Activated CD4-positive, alpha-beta T cell treated with anti-CD3 and anti-CD28 coated beads for 36 hours (primary cell): Measurements from ENCODE around the gene TNFRSF1A. TPM values are rescaled to one million over a fixed set of nuclear protein-coding genes. Genes with fewer than 3 reads are reported as not detected.

ENCODE experiments used
- ATAC-seq: fragments of 200-7000 bp; cut with Tn5 transposase; one replicate; pipeline ENCODE4 v1.10.0; 2021; ENCODE audit warnings: mild to moderate bottlenecking, moderate library complexity
- CTCF ChIA-PET: fragments of 350-600 bp; sonication (Branson Sonifier 250); formaldehyde crosslinking; loops from one replicate; lab custom pipeline; 2021; ENCODE audit warnings: antibody characterized with exemption; lab: Charles Lee
- POLR2A ChIA-PET: fragments of 350-600 bp; sonication (Branson Sonifier 250); formaldehyde crosslinking; loops from one replicate; lab custom pipeline; 2021; ENCODE audit warnings: antibody characterized with exemption, inconsistent platforms; lab: Charles Lee
- DNase-seq: peaks from one replicate; pipeline ENCODE4 v3.0.0-alpha.2; 2020
- H3K27ac Mint-ChIP-seq: one replicate; pipeline ENCODE4 v1.8.0; 2021; ENCODE audit warnings: mixed read lengths
- H3K27me3 Mint-ChIP-seq: one replicate; pipeline ENCODE4 v1.8.0; 2021; ENCODE audit warnings: mixed read lengths
- H3K36me3 Mint-ChIP-seq: one replicate; pipeline ENCODE4 v1.8.0; 2021; ENCODE audit warnings: low read depth, mixed read lengths
- H3K4me1 Mint-ChIP-seq: one replicate; pipeline ENCODE4 v1.8.0; 2021; ENCODE audit warnings: mixed read lengths
- H3K4me3 Mint-ChIP-seq: one replicate; pipeline ENCODE4 v1.8.0; 2021; ENCODE audit warnings: mild to moderate bottlenecking, moderate library complexity, mixed read lengths
- H3K9me3 Mint-ChIP-seq: one replicate; pipeline ENCODE4 v1.8.0; 2021; ENCODE audit warnings: low read depth, mixed read lengths
- intact Hi-C, 2 experiments: fragments of 100-400 bp; cut with DNase I in 1 of 2; cut with micrococcal nuclease in 1 of 2; formaldehyde crosslinking; loops; one replicate each; pipeline versions ENCODE4 v1.14.2 to v1.15.1; 2022 to 2024; cut with DNase I, micrococcal nuclease
- total RNA-seq, 2 experiments: library from RNA; stranded (reverse); gene quantifications; one replicate each; pipeline ENCODE4 v1.2.3, GENCODE V29; 2021

TNFRSF1A gene
- total RNA-seq, 2 experiments from 2014 or later, result 42.1 to 58.7 TPM

GRCh38 chr12:6373022-6373787, 31.3 kb upstream of the TNFRSF1A start:
- peak overlapping the region; percentile 16 for H3K27ac Mint-ChIP-seq
- ATAC-seq (no peak), DNase-seq (no peak)
- no peaks in the 10 kb centered on the region for H3K36me3 Mint-ChIP-seq
- POLR2A ChIA-PET, result no interaction called here
- no peaks in the 10 kb centered on the region for H3K9me3 Mint-ChIP-seq
- CTCF ChIA-PET, result interaction anchor here (0.6 to 1.0 kb wide), 3 partner anchors 10 to 92 kb away, joined by 3 read pairs; no protein-coding TSS in a partner anchor
- no peak overlapping the region for H3K4me3 Mint-ChIP-seq
- intact Hi-C loops, result loop anchor here in 1 of 2 experiments (5.0 kb wide), 1 partner anchor 36 kb away; no protein-coding TSS in a partner anchor
- no peaks in the 10 kb centered on the region for H3K27me3 Mint-ChIP-seq
- peaks cover 37% of the 10 kb centered on the region for H3K4me1 Mint-ChIP-seq

GRCh38 chr12:6372403-6373003, 30.6 kb upstream of the TNFRSF1A start:
- H3K4me3 Mint-ChIP-seq, result no peak overlapping the region
- ATAC-seq (peak; percentile 80), DNase-seq (peak; percentile 38)
- no peaks in the 10 kb centered on the region for H3K27me3 Mint-ChIP-seq
- POLR2A ChIA-PET, result no interaction called here
- CTCF ChIA-PET, result interaction anchor here (0.5 to 1.0 kb wide), 4 partner anchors 12 to 1256 kb away, joined by 3 to 4 read pairs (median 3); no protein-coding TSS in a partner anchor
- intact Hi-C loops, result loop anchor here in 1 of 2 experiments (5.0 kb wide), 1 partner anchor 35 kb away; no protein-coding TSS in a partner anchor
- H3K4me1 Mint-ChIP-seq, result peaks cover 43% of the 10 kb centered on the region
- H3K9me3 Mint-ChIP-seq, result no peaks in the 10 kb centered on the region
- no peaks in the 10 kb centered on the region for H3K36me3 Mint-ChIP-seq
- peak overlapping the region; percentile 78 for H3K27ac Mint-ChIP-seq

GRCh38 chr12:6370994-6371754, 29.3 kb upstream of the TNFRSF1A start:
- intact Hi-C loops, result loop anchor here in 1 of 2 experiments (5.0 kb wide), 1 partner anchor 34 kb away; no protein-coding TSS in a partner anchor
- Mint-ChIP-seq H3K27me3 (no peaks in the 10 kb centered on the region), H3K27ac (peak overlapping the region; percentile 59), H3K9me3 (no peaks in the 10 kb centered on the region), H3K4me3 (no peak overlapping the region), H3K36me3 (no peaks in the 10 kb centered on the region), H3K4me1 (peaks cover 36% of the 10 kb centered on the region)
- ATAC-seq, result no peak
- ChIA-PET POLR2A (no interaction called here), CTCF (interaction anchor here (1.0 kb wide), 1 partner anchor 10 kb away, joined by 3 read pairs; no protein-coding TSS in a partner anchor)
- DNase-seq, result peak; percentile 33

- H3K4me3 Mint-ChIP-seq, result no peak overlapping the region
- ChIA-PET CTCF (no interaction called here), POLR2A (no interaction called here)
- peaks cover 34% of the 10 kb centered on the region for H3K4me1 Mint-ChIP-seq
- H3K36me3 Mint-ChIP-seq, result no peaks in the 10 kb centered on the region
- H3K27ac Mint-ChIP-seq, result peak overlapping the region; percentile 59
- H3K9me3 Mint-ChIP-seq, result no peaks in the 10 kb centered on the region
- ATAC-seq, result no peak
- H3K27me3 Mint-ChIP-seq, result no peaks in the 10 kb centered on the region
- intact Hi-C loops, result loop anchor here in 1 of 2 experiments (5.0 kb wide), 1 partner anchor 33 kb away; no protein-coding TSS in a partner anchor
- DNase-seq, result no peak
Measured at GRCh38 chr12:6370576-6370935, 28.7 kb upstream of the TNFRSF1A start.

GRCh38 chr12:6369916-6370575, 28.2 kb upstream of the TNFRSF1A start:
- no peak overlapping the region for H3K4me3 Mint-ChIP-seq
- intact Hi-C loops, result loop anchor here in 1 of 2 experiments (5.0 kb wide), 1 partner anchor 33 kb away; no protein-coding TSS in a partner anchor
- no peaks in the 10 kb centered on the region for H3K9me3 Mint-ChIP-seq
- no peak overlapping the region for H3K27ac Mint-ChIP-seq
- DNase-seq (no peak), ATAC-seq (no peak)
- POLR2A ChIA-PET, result no interaction called here
- CTCF ChIA-PET, result no interaction called here
- no peaks in the 10 kb centered on the region for H3K27me3 Mint-ChIP-seq
- H3K4me1 Mint-ChIP-seq, result peaks cover 34% of the 10 kb centered on the region
- no peaks in the 10 kb centered on the region for H3K36me3 Mint-ChIP-seq

GRCh38 chr12:6368906-6369525, 27.1 kb upstream of the TNFRSF1A start:
- ATAC-seq (no peak), DNase-seq (no peak)
- H3K9me3 Mint-ChIP-seq, result no peaks in the 10 kb centered on the region
- CTCF ChIA-PET, result interaction anchor here (1.6 to 1.9 kb wide), 2 partner anchors 23 to 32 kb away, joined by 7 to 13 read pairs; no protein-coding TSS in a partner anchor
- peaks cover 37% of the 10 kb centered on the region for H3K4me1 Mint-ChIP-seq
- POLR2A ChIA-PET, result no interaction called here
- intact Hi-C loops, result no loop called here
- H3K36me3 Mint-ChIP-seq, result no peaks in the 10 kb centered on the region
- H3K4me3 Mint-ChIP-seq, result no peak overlapping the region
- H3K27me3 Mint-ChIP-seq, result no peaks in the 10 kb centered on the region
- H3K27ac Mint-ChIP-seq, result no peak overlapping the region

- intact Hi-C loops, result loop anchor here in 1 of 2 experiments (1.0 kb wide), 2 partner anchors 33 to 45 kb away; no protein-coding TSS in a partner anchor
- Mint-ChIP-seq H3K27me3 (no peaks in the 10 kb centered on the region), H3K4me1 (peaks cover 38% of the 10 kb centered on the region), H3K27ac (no peak overlapping the region), H3K36me3 (no peaks in the 10 kb centered on the region), H3K9me3 (no peaks in the 10 kb centered on the region), H3K4me3 (no peak overlapping the region)
- ChIA-PET POLR2A (interaction anchor here (0.6 to 0.8 kb wide), 2 partner anchors 33 to 87 kb away, joined by 3 to 7 read pairs; no protein-coding TSS in a partner anchor), CTCF (interaction anchor here (0.9 to 1.9 kb wide), 9 partner anchors 10 to 46 kb away, joined by 3 to 13 read pairs (median 5); no protein-coding TSS in a partner anchor)
- DNase-seq (peak; percentile 37), ATAC-seq (no peak)
Measured at GRCh38 chr12:6367969-6368892, 26.4 kb upstream of the TNFRSF1A start.

GRCh38 chr12:6367065-6367968, 25.4 kb upstream of the TNFRSF1A start:
- no peaks in the 10 kb centered on the region for H3K27me3 Mint-ChIP-seq
- intact Hi-C loops, result loop anchor here in 1 of 2 experiments (1.0 kb wide), 2 partner anchors 32 to 44 kb away; no protein-coding TSS in a partner anchor
- POLR2A ChIA-PET, result interaction anchor here (0.6 to 0.8 kb wide), 3 partner anchors 32 to 88 kb away, joined by 3 to 7 read pairs (median 4); no protein-coding TSS in a partner anchor
- no peaks in the 10 kb centered on the region for H3K36me3 Mint-ChIP-seq
- DNase-seq (peak; percentile 60), ATAC-seq (peak; percentile 57)
- no peaks in the 10 kb centered on the region for H3K9me3 Mint-ChIP-seq
- H3K27ac Mint-ChIP-seq, result no peak overlapping the region
- peaks cover 32% of the 10 kb centered on the region for H3K4me1 Mint-ChIP-seq
- H3K4me3 Mint-ChIP-seq, result no peak overlapping the region
- CTCF ChIA-PET, result interaction anchor here (0.5 to 1.9 kb wide), 14 partner anchors 9 to 652 kb away, joined by 3 to 13 read pairs (median 5); no protein-coding TSS in a partner anchor

GRCh38 chr12:6364044-6364374, 22.1 kb upstream of the TNFRSF1A start:
- peak; percentile 4 for ATAC-seq
- Mint-ChIP-seq H3K36me3 (no peaks in the 10 kb centered on the region), H3K27ac (peak overlapping the region; percentile 63), H3K4me1 (peaks cover 45% of the 10 kb centered on the region), H3K4me3 (peak overlapping the region; percentile 68), H3K9me3 (no peaks in the 10 kb centered on the region), H3K27me3 (no peaks in the 10 kb centered on the region)
- DNase-seq, result peak; percentile 52
- ChIA-PET POLR2A (interaction anchor here (0.7 to 1.0 kb wide), 2 partner anchors 28 to 376 kb away, joined by 3 to 4 read pairs; no protein-coding TSS in a partner anchor), CTCF (interaction anchor here (0.9 to 1.2 kb wide), 3 partner anchors 10 to 27 kb away, joined by 3 to 4 read pairs (median 3); no protein-coding TSS in a partner anchor)
- intact Hi-C loops, result no loop called here
